GM21526 (cell line): Measurements from ENCODE around the gene CD207.
"Not testable (repeated sequence)": the region's sequence is repeated elsewhere in the genome, so short reads cannot be mapped to it uniquely, and the experiment has no call there.

ENCODE experiments used
- ATAC-seq: cut with Tn5 transposase; IDR thresholded peaks from one replicate; pipeline ENCODE4 v1.9.1; 2021; ENCODE audit warnings: moderate library complexity; ENCODE audit not compliant: unreplicated experiment, low FRiP score

The CD207 gene

DNA sequence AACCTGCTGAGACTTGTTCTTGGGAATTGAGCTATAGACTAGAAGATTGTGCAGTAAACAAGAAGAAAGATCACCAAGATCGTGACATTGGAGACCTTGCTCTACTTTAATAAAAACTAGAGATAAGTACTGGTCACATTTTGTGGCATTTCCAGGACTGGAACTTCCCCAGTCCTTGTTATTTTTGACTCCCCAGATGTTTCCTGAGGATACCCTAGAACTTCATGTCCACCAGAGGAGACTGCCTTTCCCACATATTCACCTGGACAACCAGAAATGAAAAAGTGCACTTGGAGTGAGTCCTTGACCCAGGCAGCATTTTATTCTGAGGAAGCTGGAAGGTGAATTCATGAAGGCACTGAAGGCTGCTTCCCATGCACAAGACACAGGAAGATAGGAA lies 5.7 kb downstream of the CD207 start:
- no peak for ATAC-seq

DNA sequence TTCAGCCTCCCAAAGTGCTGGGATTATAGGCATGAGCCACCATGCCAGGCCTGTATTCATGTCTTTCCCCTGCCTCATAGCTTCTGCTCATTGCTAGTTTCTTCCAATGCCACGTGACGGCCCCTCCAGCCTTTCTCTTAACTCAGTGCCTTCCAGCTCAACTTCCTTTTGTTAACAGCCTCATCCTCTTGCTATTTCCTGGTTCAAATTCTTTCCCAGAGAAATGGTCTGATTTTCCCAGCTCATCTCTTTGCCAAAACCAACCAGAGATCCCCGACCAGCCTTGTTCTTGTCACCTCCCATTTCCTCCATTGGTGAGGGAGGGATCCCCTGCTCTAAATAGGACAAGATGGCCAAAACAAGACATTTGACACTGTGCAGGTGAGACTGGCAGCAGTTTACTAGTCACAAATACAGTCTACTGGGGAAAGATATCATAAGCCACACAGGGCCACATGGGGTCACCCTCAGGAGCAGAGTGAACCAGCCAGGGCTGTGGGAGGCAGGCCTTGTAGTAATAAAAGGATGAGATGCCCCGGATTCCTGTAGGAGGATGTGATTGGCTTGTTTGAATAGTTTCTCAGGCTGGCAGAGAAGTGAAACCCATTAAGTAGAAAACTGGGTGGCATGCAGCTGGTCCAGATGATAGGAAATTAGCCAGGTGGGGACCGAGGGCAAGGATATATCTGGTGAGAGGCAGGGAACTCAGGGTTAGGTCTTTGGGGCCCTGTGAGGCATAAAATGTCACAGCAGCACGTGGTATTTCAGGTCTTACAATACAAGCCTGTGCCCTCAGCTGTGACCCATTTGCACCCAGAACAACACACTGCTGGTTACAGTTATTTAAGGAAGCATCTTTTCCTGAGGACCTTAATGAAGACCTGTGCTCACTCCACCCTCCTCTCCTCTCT lies 6.4 kb downstream of the CD207 start:
- ATAC-seq: no peak

DNA sequence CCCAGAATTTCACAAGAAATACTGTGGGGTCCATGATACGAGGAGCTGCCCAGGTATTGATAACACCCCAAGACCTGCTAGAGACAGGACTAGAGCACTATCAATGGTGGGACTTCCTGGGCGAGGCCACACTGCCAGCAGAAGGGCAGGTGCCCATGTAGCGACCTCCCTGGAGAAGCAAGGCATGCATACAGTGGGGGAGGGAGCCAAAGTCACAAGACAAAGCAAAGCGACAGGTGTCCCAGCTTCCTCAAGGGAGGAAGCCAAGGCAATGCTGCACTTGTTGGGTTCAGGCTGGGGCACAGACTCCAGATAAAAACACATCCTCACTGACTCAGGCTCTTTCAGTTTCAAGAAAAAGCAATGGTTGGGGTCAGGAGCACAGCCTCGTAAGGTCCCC lies 7.5 kb downstream of the CD207 start:
- no peak for ATAC-seq

DNA sequence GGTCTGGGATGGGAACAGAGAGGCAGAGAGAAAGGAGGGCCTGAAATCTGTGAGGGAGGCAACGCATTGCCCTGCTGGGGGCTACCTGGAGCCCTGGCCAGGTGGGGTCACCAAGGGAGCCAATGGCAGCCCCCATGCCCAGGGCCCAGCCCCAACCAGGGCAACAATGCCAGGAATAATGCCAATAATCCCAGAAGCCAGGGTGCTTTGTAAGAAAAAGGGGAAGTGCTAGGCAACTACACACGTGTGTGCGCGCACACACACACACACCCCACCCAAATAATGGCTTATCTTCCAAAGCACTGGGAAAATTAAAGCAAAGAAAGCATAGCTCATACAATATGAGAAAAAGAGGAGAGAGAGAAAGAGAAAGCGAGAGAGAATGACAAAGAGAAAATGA lies 8.2 kb downstream of the CD207 start:
- no peak for ATAC-seq

DNA sequence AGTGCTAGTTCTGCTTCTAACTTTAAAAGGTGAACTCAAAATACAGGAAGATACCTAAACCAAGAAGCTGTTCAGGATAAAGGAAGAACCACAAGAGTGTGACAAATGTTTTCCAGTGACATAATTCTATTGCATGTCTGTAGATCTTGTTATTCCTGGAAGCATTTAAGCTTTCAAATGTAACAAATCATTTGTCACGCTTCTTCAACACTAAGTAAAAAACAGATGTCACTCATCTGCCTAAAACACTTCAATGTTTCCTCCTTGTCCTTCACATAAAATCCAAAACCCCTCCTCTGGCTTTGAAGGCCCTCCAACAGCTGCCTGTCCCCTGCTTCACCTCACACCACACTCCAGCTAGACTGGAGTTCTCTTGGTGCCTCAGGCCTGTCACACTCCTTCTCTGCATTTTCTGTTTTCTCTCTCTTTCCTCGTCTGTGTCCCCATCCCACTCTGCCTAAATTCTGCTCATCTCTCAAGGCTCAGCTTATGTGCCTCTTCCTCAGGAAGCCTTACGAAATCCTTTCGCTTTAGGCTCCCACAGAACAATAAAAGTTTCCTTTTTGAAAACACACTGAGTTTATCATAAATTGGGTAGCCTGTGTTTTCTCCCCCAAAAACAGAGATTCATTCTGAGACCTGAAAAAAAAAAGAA lies 8.8 kb downstream of the CD207 start:
- no peak for ATAC-seq

DNA sequence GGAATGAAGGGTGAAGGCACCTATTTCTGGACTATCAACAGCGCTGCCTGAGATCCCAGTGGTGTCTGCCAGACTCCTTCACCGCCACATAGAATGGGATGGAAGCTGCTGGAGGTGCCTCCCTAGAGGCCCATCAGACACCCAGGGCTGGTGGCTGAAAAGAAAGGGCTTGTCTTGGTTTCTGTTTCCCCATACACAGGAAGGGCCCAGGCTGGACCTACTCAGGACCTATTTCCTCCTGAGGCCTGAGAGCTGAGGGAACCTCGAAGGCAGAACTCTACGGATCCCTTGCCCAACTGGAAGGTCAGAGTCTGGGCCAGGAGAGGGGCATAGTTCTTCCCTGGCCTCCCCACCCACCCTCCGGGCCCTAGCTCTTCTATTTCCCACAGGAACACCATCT lies 12.4 kb downstream of the CD207 start:
- no peak for ATAC-seq

DNA sequence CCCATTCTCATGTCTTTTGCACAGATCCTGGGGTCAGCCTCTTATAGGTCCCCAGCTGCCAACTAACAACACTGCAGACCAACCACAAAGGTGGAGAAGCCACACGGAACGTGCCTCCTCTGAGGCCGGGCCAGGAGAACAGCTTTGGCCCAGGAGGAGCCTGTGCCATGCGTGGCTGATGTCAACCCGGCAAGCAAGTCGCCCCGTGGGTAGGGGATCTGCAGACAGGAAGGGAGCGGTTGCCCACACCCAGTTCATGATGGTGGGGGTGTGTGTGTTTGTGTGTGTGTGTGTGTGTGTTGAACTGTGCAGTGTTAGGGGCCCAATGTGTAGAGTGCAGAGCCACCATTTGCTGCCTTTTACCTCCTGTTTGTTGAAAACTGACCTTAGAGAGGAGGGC lies 12.8 kb downstream of the CD207 start:
- ATAC-seq: no peak

DNA sequence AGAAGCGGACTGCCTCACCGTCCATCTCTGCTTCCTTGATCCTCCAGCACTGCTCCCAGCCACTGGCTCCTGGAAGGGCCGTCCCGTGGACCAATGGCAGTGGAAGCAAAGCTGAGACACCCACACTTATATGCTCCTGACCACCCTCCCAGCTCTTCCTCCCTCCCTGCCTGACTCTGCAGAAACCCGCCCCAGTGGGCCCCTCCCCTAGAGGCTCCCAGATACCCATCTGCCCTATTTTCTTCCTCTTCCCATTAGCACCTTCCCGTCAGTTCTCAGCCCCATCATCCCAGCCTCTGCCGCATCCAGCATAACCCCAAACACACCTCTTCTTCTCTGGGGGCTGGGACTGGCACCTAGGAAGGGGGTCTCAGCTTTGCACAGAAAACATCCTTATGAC lies 15.1 kb downstream of the CD207 start, which contains the start of gene CLEC4F:
TSS of gene CLEC4F (minus strand) at position 101 of the 400 bp plus-strand sequence. CDS start at position 25, 76 bp downstream.
- no peak for ATAC-seq

DNA sequence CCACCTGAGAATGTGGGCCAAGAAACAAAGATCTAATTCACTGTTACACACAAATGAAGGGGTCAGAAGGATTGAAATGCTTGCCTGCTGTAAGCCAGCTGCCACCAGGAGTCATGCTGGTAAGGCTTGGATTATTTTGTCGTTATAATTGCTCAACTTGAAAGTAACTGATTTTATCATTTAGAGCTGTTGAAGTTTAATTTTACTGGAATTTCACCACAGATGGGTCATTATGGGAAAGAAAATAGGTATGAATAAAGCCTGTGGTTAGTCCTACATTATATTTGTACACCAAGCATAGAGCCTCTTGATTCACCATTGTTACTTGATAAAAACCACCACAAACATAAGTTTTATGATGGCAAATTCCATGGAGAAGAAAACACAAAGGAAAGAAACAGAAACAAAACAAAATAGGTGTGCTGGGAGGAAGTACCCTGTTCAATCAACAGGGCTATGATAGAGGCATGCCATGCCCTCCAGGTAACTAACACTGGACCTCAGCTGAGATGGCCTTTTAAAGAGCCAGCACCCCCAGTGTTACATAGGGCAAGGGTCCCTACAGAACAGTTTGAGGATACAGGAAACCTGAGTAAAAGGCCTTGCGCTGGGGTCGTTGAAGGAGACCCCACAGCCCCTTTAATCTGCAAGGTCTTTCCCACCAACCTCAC lies 18.2 kb downstream of the CD207 start:
- ATAC-seq: no peak

DNA sequence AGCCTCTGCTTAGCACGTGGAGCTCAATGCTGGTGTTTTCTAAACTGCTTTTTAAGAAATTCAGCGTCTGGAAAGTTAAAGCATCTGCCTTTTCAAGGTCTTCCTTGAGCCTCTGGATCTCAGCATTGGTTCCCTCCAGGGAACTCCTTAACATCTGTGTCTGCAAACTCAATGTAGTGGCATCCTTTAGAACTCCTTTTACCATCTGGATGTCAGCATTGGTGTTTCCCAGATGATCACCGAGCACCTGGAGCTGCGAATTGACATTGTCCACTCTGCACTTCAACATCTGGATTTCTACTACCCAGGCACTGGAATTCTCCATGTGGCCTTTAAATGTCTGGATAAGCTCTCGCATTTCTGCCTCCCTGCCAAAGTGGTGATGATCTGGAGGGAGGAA lies 18.9 kb downstream of the CD207 start:
- ATAC-seq: no peak

DNA sequence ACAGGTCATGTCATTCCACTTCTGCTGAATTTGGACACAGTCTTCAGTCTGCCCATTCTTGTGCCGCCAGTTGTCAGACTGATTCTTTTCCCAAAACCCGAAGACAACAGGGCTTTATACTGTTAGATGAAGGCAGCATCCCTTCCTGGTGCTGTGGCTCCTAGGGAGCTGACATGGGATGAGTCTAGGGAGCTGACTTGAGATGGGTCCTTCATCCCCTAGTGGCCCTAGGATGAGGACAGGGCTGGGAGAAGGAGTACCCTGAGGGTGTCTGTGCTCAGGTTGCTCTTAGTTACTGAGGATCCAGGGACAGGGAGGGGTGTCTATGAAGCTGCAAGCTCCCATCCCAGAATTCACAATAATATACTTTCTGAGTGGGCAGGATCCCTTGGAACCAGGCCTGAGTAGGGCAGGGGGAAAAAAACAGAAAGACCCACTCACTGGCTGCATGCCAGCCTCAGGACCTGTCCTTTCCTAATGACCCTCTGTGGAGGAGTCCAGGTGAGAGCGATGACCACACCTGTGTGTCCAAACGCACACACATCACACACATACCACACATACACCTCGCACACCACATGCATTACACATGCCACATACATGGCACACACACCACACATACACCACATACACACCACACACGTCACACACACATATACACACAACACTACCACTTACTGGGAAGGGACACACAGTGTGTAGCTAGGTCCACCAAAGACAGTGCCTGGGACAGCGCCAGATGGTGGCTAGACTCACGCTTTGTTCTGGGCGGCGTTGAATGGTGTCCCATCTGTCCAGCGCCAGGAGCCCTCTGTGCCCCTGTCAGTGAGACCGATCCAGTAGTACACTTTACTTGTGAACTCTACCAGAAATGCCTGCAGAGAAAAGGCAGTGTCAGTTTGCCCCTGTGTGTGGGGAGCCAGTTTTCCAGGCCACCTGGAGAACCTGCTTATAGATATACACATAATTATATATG lies 26.3 kb downstream of the CD207 start:
- no peak for ATAC-seq

DNA sequence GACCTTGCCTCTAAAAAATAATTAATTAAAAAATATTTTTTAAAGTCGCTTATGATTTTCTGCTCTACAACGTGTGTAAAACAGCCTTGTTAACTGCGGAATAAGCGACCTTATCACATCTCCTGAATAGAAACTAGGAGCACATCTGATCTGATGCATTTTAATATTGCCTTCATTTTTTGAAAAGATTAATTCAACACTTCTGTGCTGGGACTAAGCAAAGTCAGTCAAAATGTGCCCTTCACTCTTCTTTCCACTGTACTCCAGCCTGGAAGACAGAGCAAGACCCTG lies 27.8 kb downstream of the CD207 start:
- no peak for ATAC-seq

DNA sequence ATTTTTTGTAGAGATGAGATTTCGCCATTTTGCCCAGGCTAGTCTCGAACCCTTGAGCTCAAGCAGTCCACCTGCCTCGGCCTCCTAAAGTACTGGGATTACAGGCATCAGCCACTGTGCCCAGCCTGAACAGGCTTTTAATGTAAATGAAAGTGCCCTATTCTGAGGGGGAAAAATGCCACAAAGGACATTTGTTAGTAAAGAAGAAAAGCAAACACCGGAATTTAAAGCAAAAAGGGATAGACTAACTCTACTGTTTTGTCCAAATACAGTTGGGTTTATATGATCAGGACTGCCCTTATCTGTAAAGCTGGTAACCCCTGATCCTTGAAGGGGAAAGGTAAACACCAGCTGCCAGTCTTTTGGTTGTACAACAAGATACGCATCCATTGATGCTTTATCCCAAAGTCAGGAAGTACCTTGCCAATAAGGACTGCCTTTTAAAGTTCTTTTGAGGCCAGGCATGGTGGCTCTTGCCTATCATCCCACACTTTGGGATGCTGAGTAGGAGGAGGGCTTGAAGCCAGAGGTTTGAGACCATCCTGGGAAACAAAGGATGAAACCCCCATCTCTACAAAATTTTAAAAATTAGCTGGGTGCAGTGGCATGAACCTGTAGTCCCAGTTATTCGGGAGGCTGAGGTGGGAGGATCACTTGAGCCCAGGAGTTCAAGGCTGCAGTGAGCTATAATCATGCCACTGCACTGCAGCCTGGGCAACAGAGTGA lies 28.4 kb downstream of the CD207 start:
- ATAC-seq: no peak

DNA sequence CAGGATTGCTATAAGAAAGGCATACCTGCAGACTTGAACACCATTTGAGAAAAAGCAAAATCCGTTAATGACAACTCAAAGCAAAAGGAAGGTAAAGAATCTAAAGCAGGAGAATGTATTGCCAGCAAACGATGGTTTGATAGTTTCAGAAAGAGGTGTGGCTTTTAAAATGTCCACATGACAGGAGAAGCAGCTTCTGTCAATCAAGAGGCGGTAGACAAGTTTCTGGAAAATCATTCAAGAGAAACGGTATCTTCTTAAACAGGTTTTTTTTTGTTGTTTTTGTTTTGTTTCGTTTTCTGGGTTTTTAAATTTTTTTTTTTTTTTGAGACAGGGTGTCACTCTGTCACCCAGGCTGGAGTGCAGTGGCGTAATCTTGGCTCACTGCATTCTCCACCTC lies 29.0 kb downstream of the CD207 start:
- ATAC-seq: no peak

DNA sequence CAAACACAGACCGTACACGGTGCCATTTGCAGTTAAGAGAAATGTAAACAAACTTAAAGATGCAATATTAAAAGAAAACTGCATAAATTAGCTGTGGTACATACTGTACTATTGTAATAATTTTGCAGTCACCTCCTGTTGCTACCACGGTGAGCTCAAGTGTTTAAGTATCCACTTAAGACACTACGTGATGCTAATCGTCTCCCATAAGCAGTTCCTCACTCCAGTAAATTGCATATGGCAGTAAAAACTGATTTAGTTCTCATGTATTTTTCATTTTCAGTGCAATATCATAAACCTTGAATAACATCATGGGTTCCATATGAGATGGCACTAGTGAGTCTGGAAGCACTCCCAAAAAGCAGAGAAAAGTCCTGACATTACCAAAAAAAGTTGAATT lies 29.6 kb downstream of the CD207 start:
- no peak for ATAC-seq

DNA sequence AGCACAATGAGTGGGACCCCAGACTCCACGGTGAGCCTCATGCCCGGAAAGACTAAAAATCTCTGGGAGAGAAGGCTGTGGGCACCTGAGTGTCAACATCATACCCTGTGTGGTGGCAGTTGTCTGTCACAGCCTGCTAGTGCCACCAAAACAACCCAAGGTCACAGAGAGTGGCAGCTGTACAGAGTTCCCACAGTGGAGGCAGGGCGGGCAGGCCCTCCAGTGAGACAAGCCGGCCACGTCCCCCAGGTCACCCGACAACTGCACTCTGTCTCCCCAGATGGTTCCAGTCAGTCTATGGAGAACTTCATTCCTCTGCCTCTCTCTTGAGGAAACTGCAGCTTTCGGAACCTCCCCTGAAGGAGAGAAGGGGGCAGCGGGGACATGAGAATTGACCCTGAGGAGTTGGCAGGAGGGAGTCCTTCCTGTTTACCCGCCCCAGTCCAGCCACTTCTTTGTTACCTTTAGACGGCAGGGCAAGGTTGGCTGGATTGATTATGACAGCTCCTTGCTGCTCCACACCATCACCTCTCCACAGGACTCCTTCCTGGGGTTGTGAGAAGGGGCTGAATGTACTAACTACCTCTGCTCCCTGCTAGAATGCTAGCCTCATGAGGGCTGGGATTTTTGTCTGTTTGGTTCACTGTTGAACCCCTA lies 33.9 kb downstream of the CD207 start:
- ATAC-seq: no peak

DNA sequence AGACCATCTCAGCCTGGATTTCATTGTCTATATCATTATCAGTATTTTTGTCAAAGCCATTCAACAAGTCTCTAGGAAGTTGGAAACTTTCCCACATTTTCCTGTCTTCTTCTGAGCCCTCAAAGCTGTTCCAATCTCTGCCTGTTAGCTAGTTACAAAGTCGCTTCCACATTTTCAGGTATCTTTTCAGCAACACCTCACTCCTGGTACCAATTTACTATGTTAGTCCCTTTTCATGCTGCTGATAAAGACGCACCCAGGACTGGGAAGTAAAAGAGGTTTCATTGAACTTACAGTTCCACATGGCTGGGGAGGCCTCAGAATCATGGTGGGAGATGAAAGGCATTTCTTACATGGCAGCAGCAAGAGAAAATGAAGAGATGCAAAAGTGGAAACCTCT lies 35.9 kb downstream of the CD207 start:
- ATAC-seq: no peak

DNA sequence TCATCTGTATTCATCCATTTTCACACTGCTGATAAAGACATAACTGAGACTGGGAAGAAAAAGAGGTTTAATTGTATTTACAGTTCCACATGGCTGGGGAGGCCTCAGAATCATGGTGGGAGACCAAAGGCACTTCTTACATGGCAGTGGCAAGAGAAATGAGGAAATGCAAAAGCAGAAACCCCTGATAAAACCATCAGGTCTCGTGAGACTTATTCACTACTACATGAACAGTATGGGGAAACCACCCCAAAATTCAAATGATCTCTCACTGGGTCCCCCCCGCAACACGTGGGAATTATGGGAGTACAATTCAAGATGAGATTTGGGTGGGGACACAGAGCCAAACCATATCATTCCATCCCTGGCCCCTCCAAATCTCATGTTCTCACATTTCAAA lies 37.6 kb downstream of the CD207 start:
- ATAC-seq: not testable (repeated sequence)

DNA sequence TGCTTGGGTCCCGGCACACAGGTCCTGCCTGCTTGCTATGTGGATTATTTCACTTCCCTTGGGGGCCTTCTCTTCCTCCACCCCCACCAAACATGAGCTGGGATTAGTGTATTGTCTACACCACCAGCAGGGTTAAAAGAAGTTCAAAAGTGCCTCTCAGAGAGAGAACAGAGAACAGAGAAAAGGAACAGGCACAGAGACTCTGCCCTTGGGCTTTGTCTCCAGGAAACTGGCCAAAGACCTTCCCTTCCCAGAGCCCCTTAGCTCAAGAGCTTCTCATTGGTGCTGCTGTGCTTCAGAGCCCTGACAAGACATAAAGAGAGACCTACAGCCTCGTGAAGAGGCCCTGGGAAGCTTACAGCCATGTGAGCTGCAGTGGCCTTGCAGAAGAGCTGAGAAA lies 38.1 kb downstream of the CD207 start:
- ATAC-seq: no peak
